Fibroblast of pulmonary artery (primary cell): ENCODE data around the gene CCL8.
A peak's percentile ranks its signal among the peaks of the same experiment; 100 is the strongest.

ENCODE experiments used
- DNase-seq: peaks from one replicate; pipeline ENCODE4 v3.0.0-alpha.2; 2010; ENCODE audit warnings: low read depth
- H3K4me3 ChIP-seq: replicated peaks from 2 replicates; pipeline ENCODE4 v1.5.1; 2011; ENCODE audit warnings: low read depth, mild to moderate bottlenecking, control low read depth, low read length, moderate library complexity
- CTCF ChIP-seq: IDR thresholded peaks from 2 replicates; pipeline ENCODE4 v1.5.1; 2011; ENCODE audit warnings: mild to moderate bottlenecking, control low read depth, low read length, inconsistent platforms; ENCODE audit errors: missing control alignments

The CCL8 gene

GRCh38 chr17:34290586-34290985 lies 28.6 kb upstream of the CCL8 start:
- no peak overlapping the region for H3K4me3 ChIP-seq
- no peak for TF ChIP-seq CTCF
- DNase-seq = no peak

- DNase-seq = no peak
- TF ChIP-seq CTCF = no peak
These were observed 27.4 kb upstream of the CCL8 start for GRCh38 chr17:34291721-34292348.

GRCh38 chr17:34299027-34299426 lies 20.2 kb upstream of the CCL8 start:
- DNase-seq = no peak
- H3K4me3 ChIP-seq = no peak overlapping the region
- no peak for TF ChIP-seq CTCF

More at GRCh38 chr17:34291721-34292348, 27.4 kb upstream of the CCL8 start:
- no peak overlapping the region for H3K4me3 ChIP-seq

DNA sequence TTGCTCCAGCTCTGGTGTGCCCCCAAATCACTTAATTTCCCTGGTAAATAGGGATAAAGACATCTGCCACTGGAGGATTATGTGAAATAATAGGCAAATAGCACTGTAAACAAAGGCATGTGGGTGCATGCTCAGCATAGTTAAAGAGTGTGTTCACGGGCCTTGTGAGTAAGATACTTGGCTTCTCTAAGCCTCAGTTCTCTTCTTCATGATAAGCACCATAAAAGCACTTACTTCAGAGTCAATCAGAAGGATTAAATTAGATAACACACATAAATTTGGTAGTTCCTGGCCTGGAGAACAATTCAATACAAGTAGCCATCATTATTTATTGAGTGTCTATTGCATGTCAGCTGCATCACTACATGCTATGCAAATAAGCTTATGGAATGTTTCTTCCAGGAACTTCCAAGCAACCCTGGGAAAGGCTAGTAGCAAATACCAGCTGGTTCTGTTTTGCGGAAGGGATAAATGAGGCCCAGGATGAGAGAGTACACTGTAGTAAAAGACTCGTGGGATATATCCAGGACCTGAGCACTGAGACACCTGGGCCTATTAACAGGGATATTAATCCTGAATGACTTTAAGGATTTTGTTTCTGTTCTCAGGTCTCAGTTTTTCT lies 19.2 kb upstream of the CCL8 start:
- peak; percentile 64 for DNase-seq
- no peak overlapping the region for H3K4me3 ChIP-seq
- no peak for TF ChIP-seq CTCF

- H3K4me3 ChIP-seq = no peak overlapping the region
- peak; percentile 47 for DNase-seq
- no peak for TF ChIP-seq CTCF
These were observed 18.4 kb upstream of the CCL8 start for GRCh38 chr17:34300652-34301370.

- H3K4me3 ChIP-seq = no peak overlapping the region
- no peak for DNase-seq
- TF ChIP-seq CTCF = no peak
These were observed 17.2 kb upstream of the CCL8 start for GRCh38 chr17:34301986-34302385.
